ENCODE data around the gene RUFY4.

Gene RUFY4

GRCh38 chr2:218066926-218067515, 2.0 kb upstream of the RUFY4 start:
- Histone ChIP-seq H3K9me2 (replicated peaks; ENCODE audit: low read depth, low read length) (no peaks in the 10 kb centered on the region), H3K36me3 (ENCODE audit: insufficient read depth, low read length) (no peaks in the 10 kb centered on the region), H3K79me2 (ENCODE audit: insufficient read depth, low read length) (no peaks in the 10 kb centered on the region), H3K4me2 (ENCODE audit: low read depth, low read length, poor library complexity, severe bottlenecking) (peak overlapping the region; percentile 72), H3K9me3 (ENCODE audit: insufficient read depth, low read depth, low read length) (no peaks in the 10 kb centered on the region), H3K4me1 (ENCODE audit: insufficient read depth, low read length, poor library complexity, severe bottlenecking) (peaks cover 38% of the 10 kb centered on the region), H3K4me3 (ENCODE audit: low read length, poor library complexity, severe bottlenecking) (peak overlapping the region; percentile 51), H2AFZ (ENCODE audit: low read length) (0 out of 2 replicates have a peak overlapping the region, but pooled peaks have one; percentile 14), H3F3A (ENCODE audit: low read depth) (peaks cover 2% of the 10 kb centered on the region; the same call in 1 of the 2 replicates), H4K20me1 (ENCODE audit: insufficient read depth, low read length, poor library complexity, severe bottlenecking) (no peaks in the 10 kb centered on the region), H3K27me3 (ENCODE audit: insufficient read depth, low read length, poor library complexity, severe bottlenecking) (no peaks in the 10 kb centered on the region), H3K9ac (ENCODE audit: low read depth, low read length, poor library complexity, severe bottlenecking) (peak overlapping the region; percentile 37)
- no peak for TF ChIP-seq EZH2phosphoT487 (IDR thresholded peaks at IDR 0.05; ENCODE audit: borderline replicate concordance)
- no peak for TF ChIP-seq CTCF (conservative IDR thresholded peaks at IDR 0.05; ENCODE audit: low read length)

- TF ChIP-seq CTCF (conservative IDR thresholded peaks at IDR 0.05; ENCODE audit: low read length) (no peak), EZH2phosphoT487 (IDR thresholded peaks at IDR 0.05; ENCODE audit: borderline replicate concordance) (no peak)
- Histone ChIP-seq H3K4me1 (ENCODE audit: insufficient read depth, low read length, poor library complexity, severe bottlenecking) (peaks cover 38% of the 10 kb centered on the region), H3F3A (ENCODE audit: low read depth) (peaks cover 2% of the 10 kb centered on the region; the same call in 1 of the 2 replicates), H3K4me3 (ENCODE audit: low read length, poor library complexity, severe bottlenecking) (peak overlapping the region; percentile 51), H3K79me2 (ENCODE audit: insufficient read depth, low read length) (no peaks in the 10 kb centered on the region), H2AFZ (ENCODE audit: low read length) (no peak overlapping the region), H4K20me1 (ENCODE audit: insufficient read depth, low read length, poor library complexity, severe bottlenecking) (no peaks in the 10 kb centered on the region), H3K9me3 (ENCODE audit: insufficient read depth, low read depth, low read length) (no peaks in the 10 kb centered on the region), H3K9me2 (replicated peaks; ENCODE audit: low read depth, low read length) (no peaks in the 10 kb centered on the region), H3K36me3 (ENCODE audit: insufficient read depth, low read length) (no peaks in the 10 kb centered on the region), H3K9ac (ENCODE audit: low read depth, low read length, poor library complexity, severe bottlenecking) (peak overlapping the region; percentile 37), H3K27me3 (ENCODE audit: insufficient read depth, low read length, poor library complexity, severe bottlenecking) (no peaks in the 10 kb centered on the region), H3K4me2 (ENCODE audit: low read depth, low read length, poor library complexity, severe bottlenecking) (peak overlapping the region; percentile 72)
Measured at GRCh38 chr2:218067523-218067922, 1.5 kb upstream of the RUFY4 start.

GRCh38 chr2:218069606-218070300, 700 bp downstream of the RUFY4 start:
- no peaks in the 10 kb centered on the region for H4K20me1 ChIP-seq (ENCODE audit: insufficient read depth, low read length, poor library complexity, severe bottlenecking)
- no peak overlapping the region for H2AFZ ChIP-seq (ENCODE audit: low read length)
- peaks cover 30% of the 10 kb centered on the region for H3K4me1 ChIP-seq (ENCODE audit: insufficient read depth, low read length, poor library complexity, severe bottlenecking)
- H3K9ac ChIP-seq (ENCODE audit: low read depth, low read length, poor library complexity, severe bottlenecking) = no peak overlapping the region
- peaks cover 2% of the 10 kb centered on the region; the same call in 1 of the 2 replicates for H3F3A ChIP-seq (ENCODE audit: low read depth)
- H3K79me2 ChIP-seq (ENCODE audit: insufficient read depth, low read length) = no peaks in the 10 kb centered on the region
- H3K36me3 ChIP-seq (ENCODE audit: insufficient read depth, low read length) = no peaks in the 10 kb centered on the region
- no peak overlapping the region for H3K4me2 ChIP-seq (ENCODE audit: low read depth, low read length, poor library complexity, severe bottlenecking)
- no peaks in the 10 kb centered on the region for H3K27me3 ChIP-seq (ENCODE audit: insufficient read depth, low read length, poor library complexity, severe bottlenecking)
- H3K9me3 ChIP-seq (ENCODE audit: insufficient read depth, low read depth, low read length) = no peaks in the 10 kb centered on the region
- H3K4me3 ChIP-seq (ENCODE audit: low read length, poor library complexity, severe bottlenecking) = no peak overlapping the region
- TF ChIP-seq EZH2phosphoT487 (IDR thresholded peaks at IDR 0.05; ENCODE audit: borderline replicate concordance) (no peak), CTCF (conservative IDR thresholded peaks at IDR 0.05; ENCODE audit: low read length) (no peak)
- H3K9me2 ChIP-seq (replicated peaks; ENCODE audit: low read depth, low read length) = no peaks in the 10 kb centered on the region
